ENCODE measurements around the gene PNPLA1.

Gene PNPLA1, protein sequence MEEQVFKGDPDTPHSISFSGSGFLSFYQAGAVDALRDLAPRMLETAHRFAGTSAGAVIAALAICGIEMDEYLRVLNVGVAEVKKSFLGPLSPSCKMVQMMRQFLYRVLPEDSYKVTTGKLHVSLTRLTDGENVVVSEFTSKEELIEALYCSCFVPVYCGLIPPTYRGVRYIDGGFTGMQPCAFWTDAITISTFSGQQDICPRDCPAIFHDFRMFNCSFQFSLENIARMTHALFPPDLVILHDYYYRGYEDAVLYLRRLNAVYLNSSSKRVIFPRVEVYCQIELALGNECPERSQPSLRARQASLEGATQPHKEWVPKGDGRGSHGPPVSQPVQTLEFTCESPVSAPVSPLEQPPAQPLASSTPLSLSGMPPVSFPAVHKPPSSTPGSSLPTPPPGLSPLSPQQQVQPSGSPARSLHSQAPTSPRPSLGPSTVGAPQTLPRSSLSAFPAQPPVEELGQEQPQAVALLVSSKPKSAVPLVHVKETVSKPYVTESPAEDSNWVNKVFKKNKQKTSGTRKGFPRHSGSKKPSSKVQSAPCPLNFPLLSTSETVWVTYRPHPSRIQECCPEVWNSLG

DNA sequence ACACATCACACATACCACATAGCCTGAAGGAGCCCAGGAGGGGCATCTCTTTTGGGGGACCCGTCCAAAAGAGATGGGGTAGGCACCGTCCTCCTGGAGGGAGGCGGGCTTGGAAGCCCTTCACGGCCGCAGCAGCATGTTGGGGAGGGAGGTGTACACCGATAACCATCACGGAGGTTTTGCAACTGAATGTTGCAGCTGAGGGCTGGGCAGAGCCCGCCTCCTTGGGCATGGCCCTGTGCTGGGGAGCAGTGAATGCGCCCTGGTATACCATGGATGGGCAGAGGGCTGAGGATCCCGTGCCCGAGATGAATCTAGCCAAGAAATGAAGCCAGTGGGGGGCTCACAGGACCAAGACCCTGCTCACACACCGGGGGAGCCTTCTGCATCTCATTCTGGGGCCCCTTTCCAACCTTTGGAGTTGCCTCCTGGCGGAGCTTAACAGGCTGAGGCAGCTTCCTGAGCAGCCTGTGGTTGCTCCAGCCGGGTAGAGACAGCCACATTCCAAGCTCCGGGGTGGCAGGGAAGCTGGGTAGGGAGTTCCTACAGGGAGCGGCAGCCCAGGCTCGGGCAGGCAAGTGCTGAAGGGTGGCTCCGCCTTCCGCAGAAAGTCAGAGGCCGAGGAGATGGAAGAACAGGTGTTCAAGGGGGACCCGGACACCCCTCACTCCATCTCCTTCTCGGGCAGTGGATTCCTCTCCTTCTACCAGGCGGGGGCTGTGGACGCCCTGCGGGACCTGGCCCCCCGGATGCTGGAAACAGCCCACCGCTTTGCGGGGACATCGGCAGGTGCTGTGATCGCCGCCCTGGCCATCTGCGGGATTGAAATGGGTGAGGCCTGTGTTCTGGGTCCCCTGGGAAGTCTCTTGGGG lies at the start of gene PNPLA1:
PNPLA1 (plus strand) TSS at position 227 of the 872 bp plus-strand sequence; CDS start at position 627, 400 bp downstream.
- DNase-seq = no peak

DNA sequence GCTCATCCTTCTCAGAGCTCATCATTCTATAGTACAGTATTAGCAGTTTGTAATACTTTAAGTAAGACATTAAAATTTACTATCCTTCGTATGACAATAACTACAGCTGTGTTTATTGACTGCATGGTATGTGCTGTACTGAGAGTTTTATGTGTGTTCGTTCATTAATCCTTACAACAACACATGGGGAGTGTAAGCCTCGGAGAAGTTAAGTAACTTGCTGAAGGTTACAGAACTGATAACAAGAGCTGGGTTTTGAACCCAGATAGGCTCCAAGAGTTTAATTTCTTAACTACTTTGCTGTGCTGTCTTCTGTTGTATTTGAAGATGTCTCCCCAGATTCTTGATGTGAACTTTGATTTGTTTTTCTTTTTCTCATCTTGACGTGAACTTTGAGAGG lies 49.6 kb upstream of the PNPLA1 start:
- DNase-seq = no peak

DNA sequence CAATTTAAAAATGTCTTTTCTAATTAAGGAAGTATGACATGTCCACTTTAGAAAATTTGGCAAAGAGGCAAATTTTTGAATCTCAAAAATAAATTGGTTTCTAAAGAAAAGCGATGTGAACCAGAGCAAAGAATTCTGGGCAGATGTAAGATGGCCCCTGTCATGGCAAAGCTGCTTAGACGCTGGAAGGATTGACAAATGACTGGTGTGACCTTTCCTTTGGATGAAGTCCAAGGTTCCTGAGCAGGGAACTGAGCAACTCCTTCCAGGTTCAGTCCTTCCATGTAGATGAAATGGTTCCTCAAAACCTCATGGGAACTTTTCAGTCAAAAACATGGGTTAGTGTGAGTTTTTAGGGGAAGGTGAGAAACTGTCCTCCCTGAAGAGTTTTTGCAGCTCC lies 48.2 kb upstream of the PNPLA1 start:
- DNase-seq = no peak

DNA sequence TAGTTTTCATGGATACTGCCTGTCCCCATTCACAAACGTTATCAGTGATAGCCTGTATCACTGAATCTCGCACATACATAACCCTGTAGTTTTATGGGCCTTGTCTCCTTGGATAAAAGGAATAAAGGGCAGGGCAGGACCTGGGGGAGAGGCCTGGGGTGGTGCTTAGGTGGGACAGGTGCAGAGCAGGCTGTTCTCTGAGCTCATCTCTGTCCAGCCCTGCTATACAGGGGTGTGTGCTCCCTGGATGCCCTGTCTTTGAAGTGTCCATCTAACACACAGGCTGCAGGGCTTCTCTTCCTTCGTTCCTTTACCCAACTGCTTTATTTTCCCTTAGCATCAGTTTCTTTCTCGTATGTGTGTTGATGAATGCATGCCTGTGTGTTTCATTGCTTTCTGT lies 46.9 kb upstream of the PNPLA1 start:
- no peak for DNase-seq

DNA sequence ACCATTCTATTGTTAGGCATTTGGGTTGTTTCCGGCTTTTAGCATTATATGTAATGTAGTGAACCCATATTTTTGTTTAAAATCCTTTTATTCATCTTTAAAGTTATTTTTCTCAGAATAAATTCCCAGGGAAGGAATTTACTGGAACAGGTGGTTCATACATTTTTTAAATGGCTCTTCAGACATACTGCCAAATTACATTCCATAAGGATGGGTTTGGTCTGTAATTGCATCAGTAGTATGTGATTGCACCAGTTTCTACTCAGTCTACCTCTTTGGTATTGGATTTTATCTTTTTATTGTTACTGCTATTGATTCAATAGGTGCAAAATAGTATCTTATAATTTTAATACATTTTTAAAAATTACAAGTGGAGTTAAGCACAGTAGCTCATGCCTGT lies 46.2 kb upstream of the PNPLA1 start:
- no peak for DNase-seq

DNA sequence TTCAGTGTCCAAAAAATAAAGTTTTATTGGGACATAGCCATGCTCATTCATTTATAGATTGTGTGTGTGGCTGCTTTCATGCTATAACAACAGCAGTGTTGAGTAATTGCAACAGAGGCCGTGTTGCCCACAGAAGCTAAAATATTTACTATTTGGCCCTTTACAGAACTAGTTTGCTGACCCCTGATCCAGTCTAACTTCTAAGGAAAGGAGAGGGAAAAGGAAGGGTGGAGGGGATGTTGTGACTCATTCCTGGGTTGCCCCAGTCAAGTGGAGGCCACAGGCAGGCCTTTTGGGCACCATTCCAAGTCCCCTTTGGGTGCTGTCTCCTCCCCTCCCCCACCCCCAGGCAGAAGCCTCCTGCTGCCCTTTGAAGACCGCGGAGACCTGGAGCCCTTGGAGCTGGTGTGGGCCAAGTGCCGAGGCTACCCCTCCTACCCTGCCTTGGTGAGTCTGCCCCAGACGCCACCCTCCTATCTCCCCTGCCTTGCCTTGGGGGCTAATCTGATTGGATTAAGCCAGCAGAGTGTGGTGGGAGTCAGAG lies 44.9 kb upstream of the PNPLA1 start:
- no peak for DNase-seq

DNA sequence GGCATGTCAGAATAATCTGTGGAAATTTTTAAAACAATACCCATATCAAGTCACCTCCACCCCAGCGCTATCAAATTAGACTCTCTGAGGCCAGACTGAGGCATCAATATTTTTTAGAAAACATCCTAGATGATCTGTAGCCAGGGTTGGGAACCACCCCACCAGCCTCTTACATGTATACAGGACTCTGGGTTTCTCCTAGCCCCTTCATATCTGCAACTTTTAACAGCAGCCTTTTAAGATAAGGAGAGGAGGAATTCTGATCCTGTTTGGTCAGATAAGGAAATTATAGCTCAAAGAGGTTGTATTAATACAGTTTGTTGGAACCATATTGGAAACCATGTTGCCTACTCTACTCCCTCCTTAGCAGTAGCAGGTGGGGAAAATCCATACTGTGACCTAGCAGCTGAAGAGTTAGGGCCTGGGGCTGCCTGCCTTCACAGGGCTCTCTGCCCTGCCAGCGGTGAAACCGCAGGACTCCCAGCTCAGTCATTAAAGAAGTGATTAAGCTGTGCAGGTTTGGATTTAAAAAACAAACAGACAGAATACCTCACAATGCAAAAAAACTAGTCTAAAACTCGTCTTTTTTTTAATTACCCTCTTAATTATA lies 43.3 kb upstream of the PNPLA1 start:
- no peak for DNase-seq

DNA sequence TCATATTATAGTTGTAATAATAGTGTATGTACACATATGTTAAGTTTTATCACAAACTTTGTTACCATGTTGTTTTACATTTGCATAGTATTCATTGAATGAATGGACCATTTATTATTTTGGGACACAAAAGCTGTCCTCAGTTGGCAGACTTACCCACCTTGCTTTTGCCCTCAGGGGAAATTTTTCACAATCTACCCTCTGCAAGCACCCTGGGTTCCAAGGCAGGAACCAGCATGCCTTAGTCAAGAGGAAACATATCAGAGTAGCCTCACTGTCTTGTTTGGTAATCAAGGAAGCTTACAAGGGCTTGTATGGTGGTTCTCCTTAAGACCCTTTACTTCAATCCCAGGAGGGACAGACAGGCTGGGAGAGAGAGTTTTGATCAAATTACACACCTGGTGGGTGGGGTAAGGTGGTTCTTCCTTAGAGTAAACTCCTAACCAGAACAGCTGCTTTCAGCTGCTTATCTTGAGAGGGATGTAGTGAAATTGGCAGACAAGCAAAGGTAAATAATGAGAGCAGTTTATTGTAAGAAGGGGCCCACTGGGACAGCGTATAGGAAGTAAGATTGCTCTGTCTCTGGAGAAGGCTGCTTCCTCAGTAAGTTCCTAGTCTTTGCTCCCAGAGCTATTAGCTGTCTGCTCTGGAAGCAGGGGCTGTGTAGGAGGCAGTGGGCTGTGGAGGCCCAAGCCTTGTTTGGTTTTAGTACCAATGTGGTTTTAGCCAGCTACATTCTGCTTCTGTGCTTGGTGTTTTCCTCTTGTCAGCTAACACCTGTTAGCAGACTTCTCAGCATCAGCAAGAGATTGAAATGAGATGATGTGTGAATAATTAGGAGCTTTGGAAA lies 42.3 kb upstream of the PNPLA1 start:
- DNase-seq = no peak

DNA sequence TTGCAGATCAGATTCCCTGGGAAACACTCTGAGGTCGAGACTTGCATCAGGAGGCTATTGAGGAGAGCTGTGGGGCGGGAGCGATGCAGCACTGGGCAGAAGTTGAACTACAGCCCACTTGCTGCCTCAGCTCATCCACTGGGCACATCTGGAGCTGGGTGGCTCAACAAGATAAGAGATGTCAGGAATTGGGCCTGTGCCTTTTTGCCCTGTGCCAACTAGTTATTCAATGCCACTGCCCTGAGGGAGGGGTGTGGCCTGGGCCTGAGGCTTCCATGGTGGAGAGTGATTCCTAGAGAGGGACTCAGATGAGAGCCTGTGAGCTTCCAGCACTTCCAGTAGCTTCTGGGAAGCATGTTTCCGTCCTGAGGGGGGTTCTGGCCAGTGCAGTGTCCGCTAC lies 40.6 kb upstream of the PNPLA1 start:
- DNase-seq = no peak

DNA sequence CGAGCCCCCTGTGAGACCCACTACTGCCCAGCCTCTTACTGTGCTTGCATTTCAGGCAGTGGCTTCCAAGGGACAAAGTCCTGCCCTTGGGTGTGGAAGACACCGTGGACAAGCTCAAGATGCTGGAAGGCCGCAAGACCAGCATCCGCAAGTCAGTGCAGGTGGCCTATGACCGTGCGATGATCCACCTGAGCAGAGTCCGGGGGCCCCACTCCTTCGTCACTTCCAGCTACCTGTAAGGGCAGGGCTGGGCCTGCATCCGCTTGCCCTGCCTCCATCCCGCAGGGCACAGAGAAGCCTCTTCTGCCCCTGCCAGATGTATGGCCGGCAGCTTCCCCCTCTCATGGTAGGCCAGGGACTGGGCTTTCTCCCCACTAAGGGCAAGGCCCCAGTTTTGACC lies 39.5 kb upstream of the PNPLA1 start:
- DNase-seq = no peak

DNA sequence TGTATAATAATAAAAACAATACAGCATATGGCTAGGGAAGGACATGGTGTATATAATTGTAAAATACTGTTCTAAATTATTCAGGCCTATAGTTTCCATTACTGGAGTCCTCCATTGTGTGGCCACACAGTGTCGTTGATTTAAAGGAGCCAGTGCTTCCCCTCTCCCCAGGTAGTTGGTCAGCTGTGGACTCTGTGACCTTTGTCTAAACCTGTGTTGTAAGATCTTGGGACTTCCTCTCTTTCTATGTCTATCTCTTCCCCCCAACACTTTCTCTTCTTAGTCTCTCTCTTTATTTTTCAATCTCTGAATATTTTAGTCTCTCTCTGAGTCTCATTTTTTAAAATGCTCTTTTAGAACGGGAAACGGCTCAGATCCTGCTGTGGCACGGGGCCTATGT lies 37.7 kb upstream of the PNPLA1 start:
- DNase-seq = no peak

DNA sequence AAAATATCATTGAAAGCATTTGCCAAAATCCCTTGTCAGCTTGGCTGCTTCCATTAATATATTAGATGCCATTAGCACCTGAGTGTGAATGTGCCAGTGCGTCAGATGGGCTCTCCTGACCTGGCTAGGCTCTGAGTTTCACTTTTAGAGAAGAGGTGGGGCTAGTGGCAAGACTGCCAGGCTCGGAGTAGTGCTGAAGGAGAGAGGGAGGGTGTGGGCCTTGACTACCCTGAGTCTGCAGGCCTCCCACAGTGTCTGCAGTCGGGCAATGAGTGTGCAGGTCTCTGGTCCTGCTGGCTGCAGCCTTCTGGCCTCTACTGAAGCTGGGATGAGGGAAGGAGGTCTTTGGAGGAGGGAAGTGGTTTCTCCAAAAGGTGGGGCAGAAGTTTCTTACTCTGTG lies 34.6 kb upstream of the PNPLA1 start:
- DNase-seq = no peak

DNA sequence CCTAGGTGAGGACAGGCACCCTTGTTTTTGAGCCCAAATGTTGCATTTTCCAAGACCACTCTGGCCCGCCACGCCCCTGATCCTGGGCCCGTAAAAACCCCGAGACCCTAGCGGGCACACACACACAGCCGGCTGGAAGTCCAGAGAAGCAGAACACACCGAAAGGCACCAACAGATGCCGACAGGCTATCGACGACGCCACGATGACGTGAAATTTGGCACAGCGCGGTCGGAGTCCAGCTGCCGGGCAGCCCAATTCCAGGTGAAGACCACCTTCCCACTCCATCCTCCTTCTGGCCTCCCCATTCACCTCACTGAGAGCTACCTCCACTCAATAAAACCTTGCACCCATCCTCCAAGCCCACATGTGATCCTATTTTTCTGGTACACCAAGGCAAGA lies 34.0 kb upstream of the PNPLA1 start:
- DNase-seq = no peak

DNA sequence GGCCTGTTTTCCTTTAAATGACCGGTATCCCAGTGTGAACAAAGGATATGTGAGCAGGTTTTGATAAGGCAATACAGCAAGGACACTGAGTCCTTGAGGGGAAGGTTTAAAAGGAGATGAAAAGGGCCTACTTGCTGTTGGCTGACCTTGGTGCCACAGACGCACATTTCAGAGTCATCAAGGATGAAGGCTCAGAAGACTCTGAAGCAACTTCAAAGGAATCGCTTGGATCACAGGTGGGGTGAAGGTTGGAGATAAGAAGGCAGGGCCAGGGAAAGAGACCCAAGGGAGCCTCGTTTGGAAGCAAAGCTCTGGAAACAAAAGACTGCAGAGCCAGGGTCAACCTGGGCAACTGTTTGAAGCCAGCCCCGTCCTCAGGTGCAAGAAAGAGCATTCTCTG lies 30.1 kb upstream of the PNPLA1 start:
- no peak for DNase-seq

DNA sequence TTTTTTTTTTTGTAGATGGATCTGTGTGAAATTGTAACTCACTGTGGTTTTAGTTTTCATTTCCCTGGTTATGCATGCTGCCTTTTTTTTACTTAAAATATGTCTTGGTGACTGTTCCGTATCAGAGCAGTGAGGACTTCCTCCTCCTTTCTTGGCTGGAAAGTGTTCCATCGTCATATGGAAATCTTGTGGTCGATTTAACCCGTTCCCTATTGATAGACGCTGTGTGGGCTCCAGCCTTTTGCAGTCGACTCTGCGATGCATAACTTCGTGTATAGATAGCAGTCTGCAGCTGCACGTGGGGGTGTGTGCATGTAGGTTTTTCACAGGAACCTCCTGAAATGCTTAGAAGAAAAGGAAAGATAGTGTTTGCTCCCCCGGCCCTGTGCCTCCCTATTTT lies 28.1 kb upstream of the PNPLA1 start:
- DNase-seq = no peak

DNA sequence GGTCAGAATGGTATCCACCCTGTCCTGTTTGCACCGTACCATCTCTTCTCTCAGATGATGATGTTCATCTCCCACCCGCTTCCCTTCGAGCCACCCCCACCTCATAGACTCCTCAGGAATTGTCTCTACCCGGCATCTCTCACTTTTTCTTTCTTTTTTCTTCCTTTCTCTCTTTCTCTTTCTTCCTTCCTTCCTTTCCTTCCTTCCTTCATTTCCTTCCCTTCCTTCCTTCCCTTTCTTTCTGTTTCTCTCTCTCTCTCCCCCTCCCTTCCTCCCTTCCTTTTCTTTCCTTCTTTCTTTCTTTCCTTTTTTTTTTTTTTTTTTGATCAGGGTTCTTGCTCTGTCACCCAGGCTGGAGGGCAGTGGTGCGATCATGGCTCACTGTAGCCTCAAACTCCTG lies 27.7 kb upstream of the PNPLA1 start:
- no peak for DNase-seq

DNA sequence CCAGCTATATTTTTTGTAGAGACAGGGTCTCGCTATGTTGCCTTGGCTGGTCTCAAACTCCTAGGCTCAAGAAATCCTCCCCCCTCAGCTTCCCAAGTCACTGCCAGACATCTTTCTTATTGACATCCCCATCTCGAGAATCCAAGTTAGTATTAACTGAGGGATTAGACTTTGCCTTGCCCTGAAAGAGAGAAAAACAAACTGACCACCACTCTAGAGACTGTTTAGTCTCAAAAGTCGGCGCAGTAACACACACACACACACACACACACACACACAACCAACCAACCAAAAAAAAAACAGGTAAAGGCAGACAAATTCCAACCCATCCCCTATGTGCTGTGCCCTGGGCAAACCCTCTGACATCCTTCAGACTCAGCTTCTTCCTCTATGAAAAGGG lies 27.2 kb upstream of the PNPLA1 start:
- DNase-seq = no peak

DNA sequence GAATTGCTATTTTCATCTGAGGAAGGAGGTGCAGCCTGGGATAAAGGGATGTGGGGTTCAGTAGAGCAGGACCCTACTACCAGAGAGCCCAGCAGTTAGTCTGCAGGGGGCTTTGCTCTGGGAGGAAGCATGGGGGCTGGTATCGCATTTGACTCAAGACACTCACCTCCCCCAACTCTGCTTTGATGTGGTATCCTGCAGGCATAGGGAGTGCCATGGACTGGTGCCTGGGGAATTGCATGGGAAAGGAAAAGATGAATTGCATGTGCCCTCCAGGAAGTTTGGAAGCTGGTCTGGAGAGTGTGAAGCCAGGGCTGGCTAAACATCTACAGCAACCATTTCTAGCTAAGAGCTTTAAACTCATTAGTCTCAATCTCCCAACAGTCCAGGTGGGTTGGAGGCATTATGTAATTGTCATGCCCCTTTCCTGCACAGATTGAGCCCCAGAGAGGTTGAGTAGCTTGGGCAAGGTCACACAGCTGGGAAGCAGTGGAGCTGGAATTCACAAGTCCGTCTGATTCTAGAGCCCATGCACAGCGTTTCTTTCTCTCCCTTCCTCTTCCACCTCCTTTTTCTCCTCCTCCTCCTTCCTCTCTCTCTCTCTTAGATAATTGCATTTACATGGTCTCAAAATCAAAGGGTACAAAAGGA lies 26.2 kb upstream of the PNPLA1 start:
- DNase-seq = no peak

DNA sequence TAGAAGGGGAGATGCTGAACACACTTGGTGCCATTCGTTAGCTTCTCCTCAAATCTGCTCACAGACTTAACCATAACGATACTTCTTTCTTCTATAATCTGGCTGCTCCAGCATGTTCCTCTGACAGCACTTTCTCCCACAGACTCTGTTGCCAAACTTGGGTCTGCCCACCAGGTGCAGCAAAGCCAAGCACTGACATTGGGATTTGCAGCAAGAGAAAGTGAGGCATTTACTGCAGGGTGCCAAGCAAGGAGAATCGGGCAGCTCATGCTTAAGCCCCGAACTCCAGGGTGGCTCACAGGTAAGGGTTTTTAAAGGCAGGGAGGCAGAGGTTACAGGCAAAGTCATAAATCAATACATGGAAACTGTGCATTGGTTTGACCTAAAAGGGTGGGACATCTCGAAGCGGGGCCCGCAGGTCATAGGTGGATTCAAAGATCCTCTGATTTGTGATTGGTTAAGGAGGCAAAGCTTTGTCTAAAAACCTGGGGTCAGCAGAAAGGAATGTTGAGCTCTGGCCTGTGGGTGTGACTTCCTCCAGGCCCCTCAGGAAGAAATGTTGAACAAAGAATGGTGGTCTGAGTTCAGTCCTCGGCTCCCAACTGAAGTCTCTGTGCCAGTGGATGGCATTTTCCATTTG lies 25.1 kb upstream of the PNPLA1 start:
- DNase-seq = no peak

DNA sequence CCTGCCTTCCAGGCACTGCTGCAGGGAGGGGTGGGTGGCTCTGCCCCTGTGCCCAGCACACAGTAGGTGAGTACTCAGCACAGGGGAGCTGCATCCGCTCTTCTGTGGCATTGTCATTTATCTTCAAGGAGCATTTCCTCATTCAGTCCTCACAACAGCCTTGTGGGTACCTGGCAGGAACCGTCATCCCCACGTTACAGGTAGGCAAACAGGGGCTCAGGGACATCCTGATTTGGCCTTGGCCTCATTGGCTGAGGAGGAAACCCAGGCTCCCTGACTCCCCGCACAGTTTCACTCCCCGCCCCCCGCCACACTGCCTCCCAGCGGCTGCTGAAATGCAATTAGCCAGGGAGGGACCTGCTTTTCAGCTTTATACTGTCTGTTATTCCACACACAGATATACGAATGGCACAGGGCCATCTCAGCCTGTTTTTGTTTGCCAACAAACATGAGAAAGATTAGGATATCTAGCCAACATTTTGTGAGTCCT lies 24.2 kb upstream of the PNPLA1 start:
- DNase-seq = no peak

All from C1 segment of cervical spinal cord (tissue), 14 donors.